Effector memory CD4-positive, alpha-beta T cell (primary cell): ENCODE results near the gene SFPQ.
"Not testable (repeated sequence)": the region's sequence is repeated elsewhere in the genome, so short reads cannot be mapped to it uniquely, and the experiment has no call there.

Experiments used
- DNase-seq, 3 donors: peaks; one replicate each; pipeline ENCODE4 v3.0.0-alpha.2; 2020
- H3K27ac ChIP-seq: 2 replicates; pipeline ENCODE4 v1.7.0; 2013; ENCODE audit warnings: mild to moderate bottlenecking, low read length, moderate library complexity; ENCODE audit not compliant: insufficient read depth, poor library complexity, severe bottlenecking
- H3K27me3 ChIP-seq: replicated peaks from 2 replicates; pipeline ENCODE4 v1.7.0; 2013; ENCODE audit warnings: mild to moderate bottlenecking, low read length; ENCODE audit not compliant: insufficient read depth, control insufficient read depth, poor library complexity, severe bottlenecking
- H3K36me3 ChIP-seq: 2 replicates; pipeline ENCODE4 v1.7.0; 2013; ENCODE audit warnings: mild to moderate bottlenecking, low read length, moderate library complexity; ENCODE audit not compliant: control insufficient read depth, insufficient read depth
- H3K4me1 ChIP-seq: 2 replicates; pipeline ENCODE4 v1.7.0; 2013; ENCODE audit warnings: low read length, mild to moderate bottlenecking; ENCODE audit not compliant: control insufficient read depth, insufficient read depth, poor library complexity, severe bottlenecking
- H3K4me3 ChIP-seq: 2 replicates; pipeline ENCODE4 v1.7.0; 2013; ENCODE audit warnings: low read length, low read depth, mild to moderate bottlenecking; ENCODE audit not compliant: insufficient read depth, poor library complexity, severe bottlenecking
- H3K9me3 ChIP-seq: 2 replicates; pipeline ENCODE4 v1.7.0; 2013; ENCODE audit warnings: mild to moderate bottlenecking, low read length, moderate library complexity; ENCODE audit not compliant: control insufficient read depth

SFPQ gene

GRCh38 chr1:35143737-35144508 lies 49.0 kb downstream of the SFPQ start:
- no peak for DNase-seq
- Histone ChIP-seq H3K27ac (no peak overlapping the region), H3K4me1 (no peaks in the 10 kb centered on the region), H3K4me3 (no peak overlapping the region), H3K27me3 (no peaks in the 10 kb centered on the region), H3K9me3 (no peaks in the 10 kb centered on the region), H3K36me3 (no peaks in the 10 kb centered on the region)

GRCh38 chr1:35142728-35143127 lies 50.2 kb downstream of the SFPQ start:
- H3K4me3 ChIP-seq, H3K27me3 ChIP-seq, H3K36me3 ChIP-seq, DNase-seq, H3K4me1 ChIP-seq, H3K9me3 ChIP-seq, H3K27ac ChIP-seq: not testable (repeated sequence)

GRCh38 chr1:35142294-35142693 lies 50.7 kb downstream of the SFPQ start:
- H3K36me3 ChIP-seq, H3K27ac ChIP-seq, H3K4me1 ChIP-seq, H3K9me3 ChIP-seq, DNase-seq, H3K27me3 ChIP-seq, H3K4me3 ChIP-seq: not testable (repeated sequence)

GRCh38 chr1:35137590-35137989 lies 55.4 kb downstream of the SFPQ start:
- H3K27ac ChIP-seq, H3K27me3 ChIP-seq, H3K4me1 ChIP-seq, H3K36me3 ChIP-seq, H3K9me3 ChIP-seq, H3K4me3 ChIP-seq, DNase-seq: not testable (repeated sequence)

GRCh38 chr1:35136780-35137179 lies 56.2 kb downstream of the SFPQ start:
- Histone ChIP-seq H3K9me3 (no peaks in the 10 kb centered on the region), H3K27ac (no peak overlapping the region), H3K4me3 (no peak overlapping the region), H3K36me3 (no peaks in the 10 kb centered on the region), H3K4me1 (no peaks in the 10 kb centered on the region), H3K27me3 (no peaks in the 10 kb centered on the region)
- no peak for DNase-seq
